Fibroblast of pulmonary artery (primary cell): ENCODE results near the gene CTBP2.

Experiments used
- DNase-seq: peaks from one replicate; pipeline ENCODE4 v3.0.0-alpha.2; 2010; ENCODE audit warnings: low read depth
- H3K4me3 ChIP-seq: replicated peaks from 2 replicates; pipeline ENCODE4 v1.5.1; 2011; ENCODE audit warnings: low read depth, mild to moderate bottlenecking, control low read depth, low read length, moderate library complexity
- TF ChIP-seq, protein P1 (sequence below): IDR thresholded peaks from 2 replicates; pipeline ENCODE4 v1.5.1; 2011; ENCODE audit warnings: mild to moderate bottlenecking, control low read depth, low read length, inconsistent platforms; ENCODE audit errors: missing control alignments

The CTBP2 gene

GRCh38 chr10:124941823-124942222 is 218.5 kb downstream of the CTBP2 start, which contains the start of gene ZRANB1:
Gene ZRANB1, plus strand, starts transcription at chr10:124942123. Its CDS starts 371 bp downstream, at chr10:124942494.
- H3K4me3 ChIP-seq = no peak within 1 kb of the TSS
- TF ChIP-seq, protein P1, sequence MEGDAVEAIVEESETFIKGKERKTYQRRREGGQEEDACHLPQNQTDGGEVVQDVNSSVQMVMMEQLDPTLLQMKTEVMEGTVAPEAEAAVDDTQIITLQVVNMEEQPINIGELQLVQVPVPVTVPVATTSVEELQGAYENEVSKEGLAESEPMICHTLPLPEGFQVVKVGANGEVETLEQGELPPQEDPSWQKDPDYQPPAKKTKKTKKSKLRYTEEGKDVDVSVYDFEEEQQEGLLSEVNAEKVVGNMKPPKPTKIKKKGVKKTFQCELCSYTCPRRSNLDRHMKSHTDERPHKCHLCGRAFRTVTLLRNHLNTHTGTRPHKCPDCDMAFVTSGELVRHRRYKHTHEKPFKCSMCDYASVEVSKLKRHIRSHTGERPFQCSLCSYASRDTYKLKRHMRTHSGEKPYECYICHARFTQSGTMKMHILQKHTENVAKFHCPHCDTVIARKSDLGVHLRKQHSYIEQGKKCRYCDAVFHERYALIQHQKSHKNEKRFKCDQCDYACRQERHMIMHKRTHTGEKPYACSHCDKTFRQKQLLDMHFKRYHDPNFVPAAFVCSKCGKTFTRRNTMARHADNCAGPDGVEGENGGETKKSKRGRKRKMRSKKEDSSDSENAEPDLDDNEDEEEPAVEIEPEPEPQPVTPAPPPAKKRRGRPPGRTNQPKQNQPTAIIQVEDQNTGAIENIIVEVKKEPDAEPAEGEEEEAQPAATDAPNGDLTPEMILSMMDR = no peak
- no peak for DNase-seq

DNA sequence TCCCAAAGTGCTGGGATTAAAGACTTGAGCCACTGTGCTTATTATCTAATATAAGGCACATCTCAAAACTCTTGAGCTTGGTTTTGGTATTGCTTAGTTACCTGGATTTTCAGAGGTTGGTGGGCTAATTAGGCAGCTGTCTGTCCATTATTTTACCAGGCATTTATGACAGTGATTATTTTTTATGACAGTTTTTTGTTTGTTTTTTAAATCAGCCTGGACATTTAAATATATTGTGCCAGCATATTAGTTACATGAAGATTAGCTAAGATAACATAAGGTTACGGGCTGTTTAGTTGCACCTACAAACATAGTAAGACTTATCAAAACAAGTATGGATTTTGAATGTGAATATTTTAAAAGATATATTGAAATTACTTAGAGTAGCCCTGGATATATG is 221.1 kb downstream of the CTBP2 start:
- TF ChIP-seq, protein P1 = no peak
- DNase-seq = no peak
- no peak overlapping the region for H3K4me3 ChIP-seq

GRCh38 chr10:124936813-124937212 is 223.6 kb downstream of the CTBP2 start:
- H3K4me3 ChIP-seq = no peak overlapping the region
- TF ChIP-seq, protein P1 = no peak
- DNase-seq = no peak

DNA sequence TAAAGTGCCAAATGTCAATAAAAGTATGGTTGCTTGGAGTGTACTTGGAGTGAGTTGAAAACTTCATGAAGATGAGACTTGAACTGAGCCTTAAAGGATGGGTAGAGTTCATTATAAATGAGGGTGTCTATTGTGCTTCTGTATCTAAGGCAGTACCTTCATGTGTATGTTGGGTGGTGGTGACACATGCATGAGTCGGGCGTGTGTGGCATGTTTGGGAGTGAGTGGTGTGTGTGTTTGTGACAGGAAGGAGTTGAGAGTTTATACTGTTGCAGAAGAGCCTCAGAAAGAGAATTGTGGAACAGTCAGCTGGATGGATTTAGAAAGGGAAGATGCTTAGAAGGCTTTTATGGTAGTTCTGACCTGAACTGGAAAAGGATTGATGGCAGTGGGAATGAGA is 224.4 kb downstream of the CTBP2 start:
- DNase-seq = no peak
- TF ChIP-seq, protein P1 = no peak
- no peak overlapping the region for H3K4me3 ChIP-seq
